ENCODE results near the gene ZNF683. TPM values are rescaled to one million over a fixed set of nuclear protein-coding genes. Genes with fewer than 3 reads are reported as not detected.

Gene ZNF683
- total and polyA plus RNA-seq, 9 of the 15 experiments (the other 6 are each of a cell fraction or from before 2014, with no cell fraction given), result not detected

GRCh38 chr1:26378088-26378878 lies 5.7 kb upstream of the ZNF683 start (continued):
- TF ChIP-seq CBX8 (IDR thresholded peaks at IDR 0.05; ENCODE audit: borderline replicate concordance, extremely low read depth, low read depth, low read length, poor library complexity, severe bottlenecking) (no peak), POLR2G (IDR thresholded peaks at IDR 0.05; ENCODE audit: low read depth, low read length) (peak; percentile 58), ZKSCAN8 (CRISPR knock-in tag; IDR thresholded peaks at IDR 0.05) (no peak; the same call in 1 of the 2 replicates), ZNF316 (IDR thresholded peaks at IDR 0.05) (peak; percentile 66), ETV1 (tag; conservative IDR thresholded peaks at IDR 0.05; ENCODE audit: low read depth) (peak; percentile 79; the same call in 1 of the 2 replicates), NR2F6 (CRISPR knock-in tag; IDR thresholded peaks at IDR 0.05) (no peak), ZNF449 (CRISPR knock-in tag; IDR thresholded peaks at IDR 0.05) (peak; percentile 45; the same call in 1 of the 2 replicates), ZBTB12 (CRISPR knock-in tag; IDR thresholded peaks at IDR 0.05) (peak; percentile 21), GTF3C2 (IDR thresholded peaks at IDR 0.05; ENCODE audit: borderline replicate concordance, extremely low read depth, insufficient read length) (peak; percentile 7), ZNF146 (CRISPR knock-in tag; IDR thresholded peaks at IDR 0.05; ENCODE audit: unreplicated experiment) (no peak), MYNN (IDR thresholded peaks at IDR 0.05) (peak; percentile 96), MYNN (CRISPR knock-in tag; IDR thresholded peaks at IDR 0.05) (no peak), PATZ1 (CRISPR knock-in tag; IDR thresholded peaks at IDR 0.05; ENCODE audit: borderline replicate concordance) (no peak), ZNF347 (CRISPR knock-in tag; IDR thresholded peaks at IDR 0.05; ENCODE audit: low read depth) (no peak), TCF7L2 (IDR thresholded peaks at IDR 0.05; ENCODE audit: low read depth, low read length) (no peak), FOXJ2 (tag; IDR thresholded peaks at IDR 0.05) (no peak), ZNF444 (CRISPR knock-in tag; IDR thresholded peaks at IDR 0.05) (no peak; the same call in 1 of the 2 replicates)
